Gastroesophageal sphincter (tissue), 4 donors: ENCODE data around the gene USP47. TPM values are rescaled to one million over a fixed set of nuclear protein-coding genes. Genes with fewer than 3 reads are reported as not detected.

Experiments used
- ATAC-seq: fragments of 150-250 bp; one replicate; pipeline ENCODE4 v1.9.1; 2016; ENCODE audit warnings: mild to moderate bottlenecking, moderate library complexity
- H3K27ac ChIP-seq, 4 donors: fragments of 200-600 bp; sonication (generic) in 3 of 4; 1 replicate in 3 of 4; 2 replicates in 1 of 4; pipeline ENCODE4 v1.5.1; 2016 to 2019
- H3K27me3 ChIP-seq: fragments of 200-600 bp; sonication (generic); one replicate; pipeline ENCODE4 v1.5.1; 2019
- H3K36me3 ChIP-seq, 2 donors: fragments of 200-600 bp; sonication (generic); one replicate each; pipeline ENCODE4 v1.5.1; 2019; ENCODE audit warnings: control low read depth in 1 of 2
- H3K4me1 ChIP-seq, 3 donors: fragments of 200-600 bp; sonication (generic); 1 replicate in 2 of 3; 2 replicates in 1 of 3; pipeline ENCODE4 v1.5.1; 2016 to 2019; ENCODE audit warnings: control low read depth in 2 of 3
- H3K4me3 ChIP-seq, 2 donors: fragments of 200-600 bp; sonication (generic); one replicate each; pipeline ENCODE4 v1.5.1; 2019; ENCODE audit warnings: mild to moderate bottlenecking in 1 of 2, moderate library complexity in 1 of 2
- H3K9me3 ChIP-seq, 3 donors: fragments of 200-600 bp; sonication (generic); one replicate each; pipeline ENCODE4 v1.5.1; 2017 to 2019; ENCODE audit warnings: control low read depth in 2 of 3
- CTCF ChIP-seq, 4 experiments: fragments of 200-600 bp in 2 of 4; fragments of 450-650 bp in 2 of 4; sonication (generic) in 1 of 4; IDR thresholded peaks; one replicate each; pipeline ENCODE4 v1.5.1; 2017 to 2019; ENCODE audit warnings: antibody characterized with exemption in 4 of 4, mild to moderate bottlenecking in 2 of 4, moderate library complexity in 2 of 4
- EP300 ChIP-seq: sonication (generic); formaldehyde crosslinking; IDR thresholded peaks from one replicate; pipeline ENCODE4 v1.6.1; 2017; ENCODE audit warnings: antibody characterized with exemption, mild to moderate bottlenecking
- POLR2A ChIP-seq, 2 donors: fragments of 450-650 bp; IDR thresholded peaks; one replicate each; pipeline ENCODE4 v1.6.1; 2017; ENCODE audit warnings: antibody characterized with exemption in 2 of 2, mild to moderate bottlenecking in 2 of 2, moderate library complexity in 1 of 2
- POLR2AphosphoS5 ChIP-seq: sonication (generic); formaldehyde crosslinking; IDR thresholded peaks from one replicate; pipeline ENCODE4 v1.6.1; 2017; ENCODE audit warnings: antibody characterized with exemption
- WGBS, 2 donors: methylation state at CpG; one replicate each; pipeline ENCODE4 v1.1.5; 2018; ENCODE audit warnings: low coverage in 1 of 2; 5-methylcytosine and 5-hydroxymethylcytosine counted together
- total RNA-seq, 4 donors: library from RNA; depleted of rRNA; stranded (reverse); fragments of >200 nt; gene quantifications; one replicate each; pipeline ENCODE4 v1.1.0, GENCODE V29; 2016

USP47 gene
- total RNA-seq, 4 donors from 2014 or later, result 84.7 to 156 (median 115) TPM

DNA sequence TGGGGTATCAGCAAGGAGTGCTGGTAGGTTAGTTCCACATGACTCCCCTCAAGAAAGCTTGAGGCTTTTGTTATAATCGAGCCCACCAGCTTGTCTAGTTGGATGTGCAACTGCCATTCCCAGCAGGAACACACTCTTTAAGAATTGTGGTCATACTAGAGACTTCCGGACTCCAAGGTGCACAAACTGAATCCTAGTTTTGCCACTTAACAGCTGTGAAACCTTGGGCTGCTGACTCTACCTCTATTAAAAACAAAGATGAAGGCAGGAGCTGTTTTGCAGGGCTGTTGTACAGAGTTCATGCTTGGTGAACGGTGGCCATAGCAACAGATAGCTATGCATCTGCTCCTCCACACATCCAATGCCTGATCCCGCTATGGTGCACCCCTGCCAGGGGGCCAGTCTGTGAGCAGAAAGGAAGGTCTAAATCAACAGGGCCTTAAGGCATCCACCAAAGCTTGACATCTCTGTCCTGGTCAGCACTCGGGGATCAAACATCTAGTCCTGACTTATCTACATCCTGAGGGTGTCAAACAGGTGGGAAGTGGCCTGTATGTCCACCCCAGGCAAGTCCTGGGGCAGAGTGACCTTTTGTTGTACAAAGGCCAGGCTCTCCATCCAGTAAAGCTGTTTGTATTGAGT is 130.3 kb downstream of the USP47 start:
- ATAC-seq, result no peak
- Histone ChIP-seq H3K27ac (peak overlapping the region in 3 of 4 donors; percentile 75 to 80 (median 77)), H3K9me3 (no peaks in the 10 kb centered on the region), H3K4me3 (no peak overlapping the region), H3K36me3 (peaks cover 0 to 13% of the 10 kb centered on the region in 2 donors), H3K4me1 (peaks cover 23 to 78% (median 53%) of the 10 kb centered on the region in 3 donors), H3K27me3 (no peaks in the 10 kb centered on the region)
- WGBS, 2 donors, result 66 to 81% methylated on average over 3 of the region's 5 CpGs
- TF ChIP-seq POLR2AphosphoS5 (no peak), EP300 (no peak), CTCF (IDR thresholded peaks at IDR 0.05) (no peak), POLR2A (IDR thresholded peaks at IDR 0.05) (no peak)

- H3K27me3 ChIP-seq, result no peaks in the 10 kb centered on the region
- no peak overlapping the region for H3K4me3 ChIP-seq
- no peak for TF ChIP-seq EP300
- TF ChIP-seq CTCF (IDR thresholded peaks at IDR 0.05), result no peak
- no peak for TF ChIP-seq POLR2A (IDR thresholded peaks at IDR 0.05)
- no peak for TF ChIP-seq POLR2AphosphoS5
- no peaks in the 10 kb centered on the region for H3K9me3 ChIP-seq
- no peak for ATAC-seq
- H3K36me3 ChIP-seq, result peaks cover 0 to 5% of the 10 kb centered on the region in 2 donors
- H3K4me1 ChIP-seq, result peaks cover 23 to 85% (median 61%) of the 10 kb centered on the region in 3 donors
- 50 to 80% methylated on average over 1 to 2 of the region's 3 CpGs for WGBS, 2 donors
- H3K27ac ChIP-seq, result peak overlapping the region; percentile 2 to 80 (median 76)
Observed at GRCh38 chr11:11972730-11973341, 131.1 kb downstream of the USP47 start.

GRCh38 chr11:11973361-11973800 is 131.6 kb downstream of the USP47 start:
- no peak overlapping the region for H3K4me3 ChIP-seq
- peaks cover 23 to 90% (median 65%) of the 10 kb centered on the region in 3 donors for H3K4me1 ChIP-seq
- TF ChIP-seq POLR2AphosphoS5 (peak; percentile 50), EP300 (no peak)
- peak; percentile 79 for ATAC-seq
- no peaks in the 10 kb centered on the region for H3K27me3 ChIP-seq
- WGBS, 2 donors, result 0 to 19% methylated on average over 2 to 5 of the region's 8 CpGs
- no peaks in the 10 kb centered on the region for H3K9me3 ChIP-seq
- H3K27ac ChIP-seq, result peak overlapping the region; percentile 48 to 80 (median 76)
- no peaks in the 10 kb centered on the region for H3K36me3 ChIP-seq

- Histone ChIP-seq H3K9me3 (no peaks in the 10 kb centered on the region), H3K27ac (peak overlapping the region; percentile 48 to 80 (median 76)), H3K4me3 (no peak overlapping the region), H3K4me1 (peaks cover 23 to 90% (median 65%) of the 10 kb centered on the region in 3 donors), H3K36me3 (no peaks in the 10 kb centered on the region), H3K27me3 (no peaks in the 10 kb centered on the region)
- no peak for ATAC-seq
- TF ChIP-seq EP300, result no peak
- no peak for TF ChIP-seq POLR2A (IDR thresholded peaks at IDR 0.05)
- no peak for TF ChIP-seq POLR2AphosphoS5
- TF ChIP-seq CTCF (IDR thresholded peaks at IDR 0.05), result no peak
- WGBS, 2 donors, result 28 to 64% methylated on average over 3 to 4 of the region's 4 CpGs
Observed at GRCh38 chr11:11973866-11974265, 132.1 kb downstream of the USP47 start.

GRCh38 chr11:11975201-11976092 is 133.7 kb downstream of the USP47 start:
- Histone ChIP-seq H3K4me1 (peaks cover 23 to 94% (median 77%) of the 10 kb centered on the region in 3 donors), H3K9me3 (no peaks in the 10 kb centered on the region), H3K4me3 (no peak overlapping the region), H3K27ac (peak overlapping the region in 3 of 4 donors; percentile 80 to 91 (median 80)), H3K27me3 (no peaks in the 10 kb centered on the region), H3K36me3 (no peaks in the 10 kb centered on the region)
- no peak for ATAC-seq
- WGBS, 2 donors, result 40 to 80% methylated on average over 1 of the region's 11 CpGs
- TF ChIP-seq POLR2AphosphoS5, result no peak
- no peak for TF ChIP-seq EP300
- TF ChIP-seq POLR2A (IDR thresholded peaks at IDR 0.05), result no peak
- TF ChIP-seq CTCF (IDR thresholded peaks at IDR 0.05), result no peak
